ENCODE data around the gene TBX4. TPM values are rescaled to one million over a fixed set of nuclear protein-coding genes. Genes with fewer than 3 reads are reported as not detected.

Gene TBX4
- total RNA-seq, 4 donors from 2014 or later: not detected

- Histone ChIP-seq H3K27me3 (peaks cover 0 to 42% of the 10 kb centered on the region in 2 donors), H3K36me3 (no peaks in the 10 kb centered on the region), H3K9me3 (no peaks in the 10 kb centered on the region), H3K4me3 (peak overlapping the region in 3 of 4 donors; percentile 18 to 26 (median 24)), H3K27ac (no peak overlapping the region), H3K4me1 (peaks cover 0 to 22% (median 6%) of the 10 kb centered on the region in 4 donors)
- no peak for TF ChIP-seq POLR2A (IDR thresholded peaks at IDR 0.05)
- TF ChIP-seq, protein P1, sequence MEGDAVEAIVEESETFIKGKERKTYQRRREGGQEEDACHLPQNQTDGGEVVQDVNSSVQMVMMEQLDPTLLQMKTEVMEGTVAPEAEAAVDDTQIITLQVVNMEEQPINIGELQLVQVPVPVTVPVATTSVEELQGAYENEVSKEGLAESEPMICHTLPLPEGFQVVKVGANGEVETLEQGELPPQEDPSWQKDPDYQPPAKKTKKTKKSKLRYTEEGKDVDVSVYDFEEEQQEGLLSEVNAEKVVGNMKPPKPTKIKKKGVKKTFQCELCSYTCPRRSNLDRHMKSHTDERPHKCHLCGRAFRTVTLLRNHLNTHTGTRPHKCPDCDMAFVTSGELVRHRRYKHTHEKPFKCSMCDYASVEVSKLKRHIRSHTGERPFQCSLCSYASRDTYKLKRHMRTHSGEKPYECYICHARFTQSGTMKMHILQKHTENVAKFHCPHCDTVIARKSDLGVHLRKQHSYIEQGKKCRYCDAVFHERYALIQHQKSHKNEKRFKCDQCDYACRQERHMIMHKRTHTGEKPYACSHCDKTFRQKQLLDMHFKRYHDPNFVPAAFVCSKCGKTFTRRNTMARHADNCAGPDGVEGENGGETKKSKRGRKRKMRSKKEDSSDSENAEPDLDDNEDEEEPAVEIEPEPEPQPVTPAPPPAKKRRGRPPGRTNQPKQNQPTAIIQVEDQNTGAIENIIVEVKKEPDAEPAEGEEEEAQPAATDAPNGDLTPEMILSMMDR (IDR thresholded peaks at IDR 0.05): no peak
- DNase-seq: no peak
These were observed 503 bp upstream of the TBX4 start for GRCh38 chr17:61451538-61452300.

- Histone ChIP-seq H3K4me3 (no peak overlapping the region), H3K27ac (no peak overlapping the region), H3K27me3 (peaks cover 0 to 52% of the 10 kb centered on the region in 2 donors), H3K4me1 (peaks cover 0 to 32% (median 6%) of the 10 kb centered on the region in 4 donors), H3K36me3 (no peaks in the 10 kb centered on the region), H3K9me3 (no peaks in the 10 kb centered on the region)
- no peak for DNase-seq
- TF ChIP-seq, protein P1 (IDR thresholded peaks at IDR 0.05): no peak
- no peak for TF ChIP-seq POLR2A (IDR thresholded peaks at IDR 0.05)
These were observed 1.6 kb downstream of the TBX4 start for GRCh38 chr17:61453566-61454380.

GRCh38 chr17:61454381-61455323 is 2.4 kb downstream of the TBX4 start:
- H3K27me3 ChIP-seq: peaks cover 0 to 52% of the 10 kb centered on the region in 2 donors
- no peak overlapping the region for H3K4me3 ChIP-seq
- TF ChIP-seq POLR2A (IDR thresholded peaks at IDR 0.05): no peak
- TF ChIP-seq, protein P1 (IDR thresholded peaks at IDR 0.05): no peak
- no peaks in the 10 kb centered on the region for H3K9me3 ChIP-seq
- H3K36me3 ChIP-seq: no peaks in the 10 kb centered on the region
- DNase-seq: peak in 1 of 3 donors; percentile 36
- no peak overlapping the region for H3K27ac ChIP-seq
- peaks cover 0 to 32% (median 6%) of the 10 kb centered on the region in 4 donors for H3K4me1 ChIP-seq

DNA sequence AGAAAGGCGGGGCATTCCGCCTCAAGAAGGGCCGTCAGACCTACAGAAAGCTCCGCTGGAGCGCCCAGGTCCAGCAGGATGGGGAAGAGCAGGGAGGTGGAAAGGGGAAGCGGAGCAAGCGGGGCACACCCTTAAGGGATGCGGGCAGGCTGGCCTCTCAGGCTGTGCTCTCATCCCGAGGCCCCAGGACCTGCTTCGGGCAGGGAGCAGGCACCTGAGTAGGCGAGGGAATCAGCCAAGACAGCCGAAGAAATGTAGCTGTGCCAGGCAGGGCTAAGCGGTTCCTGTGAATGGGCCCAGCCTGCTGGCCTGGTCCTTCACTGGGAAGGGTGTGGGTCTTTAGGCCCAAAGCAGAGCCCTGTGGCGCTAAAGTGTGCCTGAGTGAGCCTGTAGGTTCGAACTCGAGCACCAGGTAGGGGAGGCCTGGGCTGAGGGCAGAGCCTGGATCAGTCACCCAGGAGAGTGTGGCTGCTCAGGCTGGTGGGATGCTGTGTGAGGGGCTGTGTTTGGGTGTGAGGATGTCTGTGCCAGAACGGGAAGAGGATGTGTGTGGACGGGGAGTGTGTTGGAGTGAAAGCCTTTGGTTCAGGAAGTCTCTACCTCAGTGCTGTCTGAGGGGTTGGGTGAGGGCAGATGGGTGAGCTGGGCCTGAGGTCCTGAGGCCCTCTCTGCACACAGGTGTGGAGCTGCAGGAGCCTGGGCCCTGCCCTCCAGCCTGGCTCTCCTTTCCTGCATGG is 3.3 kb downstream of the TBX4 start:
- DNase-seq: peak in 1 of 3 donors; percentile 33
- H3K27ac ChIP-seq: no peak overlapping the region
- H3K9me3 ChIP-seq: no peaks in the 10 kb centered on the region
- peaks cover 0 to 32% (median 6%) of the 10 kb centered on the region in 4 donors for H3K4me1 ChIP-seq
- TF ChIP-seq, protein P1 (IDR thresholded peaks at IDR 0.05): no peak
- no peak for TF ChIP-seq POLR2A (IDR thresholded peaks at IDR 0.05)
- no peaks in the 10 kb centered on the region for H3K36me3 ChIP-seq
- peaks cover 0 to 52% of the 10 kb centered on the region in 2 donors for H3K27me3 ChIP-seq
- no peak overlapping the region for H3K4me3 ChIP-seq

All from Peyer's patch (tissue), 4 donors.